ENCODE data around the gene KIF21A.
"Not testable (repeated sequence)": the region's sequence is repeated elsewhere in the genome, so short reads cannot be mapped to it uniquely, and the experiment has no call there.

KIF21A gene

GRCh38 chr12:39343665-39344064 lies 99.3 kb downstream of the KIF21A start:
- DNase-seq, result no peak

DNA sequence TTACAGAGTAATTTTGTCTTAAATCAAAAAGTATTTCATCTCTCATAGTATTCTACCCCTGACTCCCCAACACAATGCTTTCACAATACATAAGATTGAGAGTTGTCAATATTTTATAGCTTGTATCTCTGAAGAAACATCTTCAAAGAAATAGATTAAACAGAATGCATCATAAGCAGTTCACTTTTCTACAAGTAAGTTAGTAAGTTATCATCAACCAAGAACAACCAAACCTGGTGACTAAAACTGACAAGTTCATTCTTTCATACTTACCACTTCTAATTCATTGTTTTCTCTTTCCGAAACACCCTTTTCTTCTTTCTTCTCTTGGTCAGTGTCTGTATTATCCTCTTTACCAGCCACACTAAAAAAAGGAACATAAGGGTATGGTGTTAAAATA lies 101.2 kb downstream of the KIF21A start:
- no peak for DNase-seq

- DNase-seq, result no peak
These were observed 101.7 kb downstream of the KIF21A start for GRCh38 chr12:39341179-39341578.

DNA sequence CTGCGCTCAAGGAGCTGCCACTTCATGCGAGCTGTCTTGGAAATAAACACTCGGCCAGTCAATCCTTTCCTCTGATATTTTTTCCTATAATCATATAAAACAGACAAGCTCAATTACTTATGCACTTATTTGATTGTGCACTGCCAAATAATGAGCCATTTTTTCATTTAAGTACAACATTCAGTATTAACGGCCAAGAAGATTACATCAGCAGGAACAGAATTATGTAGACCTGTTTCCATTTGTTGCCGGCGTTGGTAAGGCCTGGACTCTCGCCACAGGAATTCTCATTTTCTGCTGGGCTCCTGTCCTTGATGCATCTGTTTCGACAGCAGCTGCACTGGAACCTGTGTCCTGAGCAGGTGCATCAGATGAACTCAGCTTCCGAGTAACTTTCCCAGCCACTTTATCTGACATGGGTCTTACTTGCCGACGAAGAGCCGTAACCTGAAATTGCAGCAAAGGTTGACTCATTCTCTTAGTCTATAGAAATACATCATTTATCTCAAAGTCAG lies 110.2 kb downstream of the KIF21A start:
- no peak for DNase-seq

DNA sequence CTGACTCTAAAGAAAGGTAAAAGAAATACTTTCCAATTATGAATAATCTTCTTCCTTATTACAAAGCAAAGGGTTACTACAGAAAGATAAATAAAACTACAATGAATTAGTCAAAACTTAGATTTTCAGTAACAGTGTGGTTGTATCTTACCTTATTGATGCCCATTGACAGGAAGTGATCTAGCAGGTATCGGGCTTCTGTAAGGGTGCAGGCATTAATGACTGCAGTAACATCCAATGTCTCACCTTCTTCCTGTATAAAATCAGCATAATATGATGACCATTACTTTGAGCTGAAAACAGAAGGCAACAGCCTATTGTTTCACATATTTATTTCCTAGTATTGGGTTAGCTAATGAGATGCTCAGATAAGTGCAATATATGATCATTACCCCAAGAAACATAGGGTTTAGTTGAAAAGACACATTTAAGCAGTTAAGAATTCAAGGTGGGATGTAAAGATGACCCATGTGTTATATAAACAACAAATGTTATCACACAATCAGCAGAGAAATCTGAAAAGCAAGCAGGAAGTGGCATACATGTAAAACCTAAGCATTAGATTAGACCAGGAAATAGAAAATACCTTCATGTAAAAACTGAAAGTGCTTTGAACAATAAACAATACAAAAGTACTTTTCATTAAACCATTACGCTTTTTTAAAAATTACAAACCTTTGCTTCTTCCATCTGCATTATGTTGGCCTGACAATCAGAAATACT lies 111.2 kb downstream of the KIF21A start:
- DNase-seq, result no peak

- no peak for DNase-seq
These were observed 113.0 kb downstream of the KIF21A start for GRCh38 chr12:39329876-39330275.

DNA sequence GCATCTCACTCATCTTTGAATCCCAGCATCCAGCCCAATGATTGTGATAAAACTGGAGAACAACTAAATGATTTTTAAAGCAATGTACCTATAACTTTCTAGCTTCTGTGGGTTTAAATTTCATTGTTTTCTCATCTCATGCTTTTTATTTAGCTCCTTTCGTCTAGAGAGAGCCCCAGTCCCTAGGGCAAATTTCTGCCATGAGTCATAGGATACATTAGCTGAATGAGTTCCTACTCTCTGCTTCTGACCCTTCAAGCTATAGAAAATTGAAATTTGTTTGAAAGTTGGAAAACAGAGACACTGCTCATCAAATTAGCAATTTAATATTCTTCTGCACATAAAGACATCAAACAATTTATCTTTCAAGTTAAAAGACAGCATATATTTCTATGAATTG lies 113.9 kb downstream of the KIF21A start:
- DNase-seq, result no peak

GRCh38 chr12:39327965-39328364 lies 115.0 kb downstream of the KIF21A start:
- no peak for DNase-seq

GRCh38 chr12:39327510-39327909 lies 115.4 kb downstream of the KIF21A start:
- DNase-seq, result no peak

DNA sequence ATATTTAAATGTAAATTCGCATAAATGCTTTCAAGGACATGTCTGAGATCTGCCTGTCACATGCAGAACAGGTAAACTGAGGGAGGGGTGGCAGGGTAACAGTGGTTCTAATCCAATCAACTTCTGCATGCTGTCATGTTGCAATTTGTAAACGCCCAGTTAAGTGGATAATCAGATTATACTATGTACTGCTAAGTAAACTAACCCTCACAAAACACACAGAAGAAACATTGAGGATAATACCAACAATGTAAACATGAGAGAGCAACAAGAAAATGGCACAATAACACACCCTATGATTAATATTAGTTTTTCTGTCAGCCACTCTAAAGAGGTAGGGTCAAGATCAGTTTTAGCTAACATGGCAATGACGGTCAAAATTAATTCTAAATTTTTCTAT lies 123.7 kb downstream of the KIF21A start:
- no peak for DNase-seq

GRCh38 chr12:39314547-39314946 lies 128.4 kb downstream of the KIF21A start:
- DNase-seq, result no peak

DNA sequence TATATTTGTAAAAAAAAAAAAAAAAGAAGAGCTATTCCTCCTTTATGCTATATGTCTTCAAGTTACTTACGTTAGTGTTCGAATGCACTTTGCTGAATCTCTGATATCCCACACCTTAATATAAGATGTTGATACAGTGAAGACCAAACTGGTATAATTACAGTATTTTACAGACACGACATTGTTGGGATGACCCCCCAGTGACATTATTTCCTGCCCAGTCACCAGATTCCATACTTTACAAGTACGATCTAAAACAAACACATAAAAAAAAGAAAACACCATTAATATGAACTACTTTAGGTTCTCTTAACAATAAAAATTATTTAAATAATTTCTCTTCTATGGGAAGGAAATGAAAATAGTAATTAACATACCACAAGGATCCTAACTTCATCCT lies 133.4 kb downstream of the KIF21A start:
- DNase-seq, result no peak

DNA sequence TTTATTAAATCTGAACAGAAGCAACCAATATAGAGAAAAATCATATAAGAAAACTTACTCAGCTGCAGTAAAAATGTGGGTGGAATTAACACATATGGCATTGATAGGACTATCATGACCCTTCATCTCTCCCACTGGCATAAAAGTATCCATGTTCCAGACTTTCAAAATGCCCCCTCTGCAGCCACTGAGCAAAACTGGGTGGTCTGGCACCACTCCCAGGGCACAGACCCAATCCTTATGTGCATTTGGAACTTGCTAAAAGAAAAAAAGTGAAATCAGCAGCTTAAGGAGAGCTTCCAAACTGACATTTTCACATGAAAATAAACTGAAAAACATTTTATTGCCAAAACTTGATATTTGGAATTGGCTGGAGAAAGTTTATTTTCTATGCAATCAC lies 141.5 kb downstream of the KIF21A start:
- no peak for DNase-seq

DNA sequence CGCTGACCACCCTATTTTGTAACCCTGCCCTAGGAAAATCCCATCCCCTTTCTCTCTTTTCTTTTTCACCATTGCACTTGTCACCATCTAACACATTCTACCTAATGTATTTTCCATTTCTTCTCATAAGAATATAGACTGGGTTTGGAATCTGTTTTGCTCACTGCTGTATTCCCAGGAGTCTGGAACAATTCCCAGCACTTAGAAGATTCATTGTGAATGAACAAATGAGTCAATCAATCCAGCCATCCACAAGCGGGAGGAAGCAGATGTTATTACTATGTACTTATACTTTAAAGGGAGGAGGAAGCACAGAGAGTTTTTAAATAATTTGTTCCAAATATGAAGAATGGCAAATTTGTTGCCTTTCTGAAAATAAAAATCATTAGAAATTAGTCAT lies 142.1 kb downstream of the KIF21A start:
- no peak for DNase-seq

GRCh38 chr12:39297891-39298290 lies 145.0 kb downstream of the KIF21A start:
- no peak for DNase-seq

DNA sequence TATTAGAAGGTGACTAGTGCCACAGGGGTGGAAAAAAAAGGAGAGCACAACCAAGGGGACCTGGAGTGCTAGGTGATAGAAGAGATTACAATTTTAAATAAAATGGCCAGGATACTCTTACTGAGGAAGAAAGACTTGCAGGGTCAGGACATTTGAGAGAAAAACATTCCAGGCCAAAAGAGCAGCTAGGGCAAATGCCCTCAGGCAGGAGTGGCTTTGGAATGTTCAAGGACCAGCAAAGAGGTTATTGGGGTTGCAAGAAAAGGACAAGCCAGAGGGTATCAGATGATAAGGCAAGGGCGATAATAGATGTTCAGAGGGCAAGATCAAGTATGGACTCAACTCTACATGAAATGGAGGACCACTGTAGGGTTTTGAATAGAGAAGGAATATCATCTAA lies 146.4 kb downstream of the KIF21A start:
- no peak for DNase-seq

DNA sequence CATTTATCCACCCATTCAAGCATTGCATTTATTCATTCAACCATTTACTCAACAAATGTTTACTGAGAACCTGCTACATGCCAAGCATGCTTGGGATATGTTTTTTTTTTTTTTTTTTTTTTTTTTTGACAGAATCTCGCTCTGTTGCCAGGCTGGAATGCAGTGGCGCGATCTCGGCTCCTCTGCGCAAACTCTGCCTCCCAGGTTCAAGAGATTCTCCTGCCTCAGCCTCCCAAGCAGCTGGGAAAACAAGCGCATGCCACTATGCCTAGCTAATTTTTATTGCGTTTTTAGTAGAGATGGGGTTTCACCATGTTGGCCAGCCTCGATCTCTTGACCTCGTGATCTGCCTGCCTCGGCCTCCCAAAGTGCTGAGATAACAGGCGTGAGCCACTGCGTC lies 147.3 kb downstream of the KIF21A start:
- DNase-seq, result not testable (repeated sequence)

- DNase-seq, result no peak
These were observed 148.2 kb downstream of the KIF21A start for GRCh38 chr12:39294715-39295114.

DNA sequence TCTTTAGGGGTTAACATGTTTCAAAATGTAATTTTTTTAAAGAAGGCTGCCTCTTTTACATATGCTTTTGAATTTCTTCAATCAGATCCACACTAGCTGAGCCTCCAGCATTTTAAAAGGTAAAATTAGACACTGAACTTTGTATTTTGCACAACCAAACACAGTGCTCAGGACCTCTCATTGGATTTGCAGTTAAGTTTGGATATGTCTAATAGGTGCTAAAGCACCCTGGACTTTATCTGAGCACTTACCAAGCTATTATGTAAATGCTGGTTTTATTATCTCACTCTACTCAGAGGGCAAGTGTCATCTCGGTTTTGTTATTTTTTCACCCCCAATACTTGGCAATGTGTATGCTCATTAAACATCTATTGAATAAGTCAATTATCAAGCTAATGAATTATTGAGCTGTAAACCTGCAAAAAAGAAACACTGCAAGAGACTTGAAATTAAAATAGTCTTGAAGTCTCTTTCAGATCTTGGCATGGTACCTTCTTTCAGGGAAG lies 150.7 kb downstream of the KIF21A start:
- DNase-seq, result no peak

DNA sequence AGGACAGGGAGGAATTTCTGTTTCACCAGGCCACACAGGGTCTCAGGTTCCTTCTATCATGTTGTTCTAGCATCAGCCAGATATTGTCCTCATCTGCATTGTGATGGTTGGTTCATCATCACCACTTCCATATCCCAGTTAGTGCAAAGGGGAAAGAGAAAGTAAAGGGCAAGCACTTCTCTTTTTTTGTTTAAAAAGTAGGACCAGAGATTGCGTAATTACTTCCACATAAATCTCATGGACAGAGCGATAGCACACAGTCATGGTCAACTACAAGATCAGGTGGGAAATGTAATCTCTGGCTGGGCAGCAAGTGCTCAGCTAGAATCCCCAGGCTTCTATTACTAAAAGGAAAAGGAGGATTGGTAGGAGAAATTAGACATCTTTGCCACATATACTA lies 155.1 kb downstream of the KIF21A start:
- DNase-seq, result no peak

GRCh38 chr12:39287409-39287808 lies 155.5 kb downstream of the KIF21A start:
- no peak for DNase-seq

GRCh38 chr12:39278426-39278825 lies 164.5 kb downstream of the KIF21A start:
- DNase-seq, result no peak

- no peak for DNase-seq
These were observed 165.5 kb downstream of the KIF21A start for GRCh38 chr12:39277416-39277815.

DNA sequence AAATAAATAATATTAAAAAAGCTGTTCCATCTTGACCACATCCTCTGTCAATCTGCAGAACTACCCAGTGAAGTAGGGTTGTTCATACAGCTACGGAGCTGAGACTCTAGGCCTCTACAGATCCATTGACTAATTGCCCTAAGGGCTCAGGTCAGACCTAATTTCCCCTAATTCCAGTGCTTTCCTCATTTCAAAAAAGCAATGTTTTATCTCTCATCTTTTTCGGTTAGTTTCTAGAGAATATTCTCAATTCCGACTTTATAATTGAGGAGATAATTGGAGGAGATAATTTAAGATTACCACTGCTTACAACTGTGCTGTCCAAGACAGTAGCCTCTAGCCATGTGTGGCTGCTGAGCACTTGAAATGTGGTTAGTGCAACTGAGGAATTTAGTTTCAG lies 167.1 kb downstream of the KIF21A start:
- DNase-seq, result no peak
